GM23338 (cell line): ENCODE data around the gene SLC6A3. TPM values are rescaled to one million over a fixed set of nuclear protein-coding genes. Genes with fewer than 3 reads are reported as not detected.

Source experiments
- ATAC-seq: fragments of 200-7000 bp; cut with Tn5 transposase; 3 replicates; pipeline ENCODE4 v1.9.1; 2020
- DNase-seq: peaks from one replicate; pipeline ENCODE4 v3.0.0-alpha.2; 2015; ENCODE audit warnings: low spot score
- H2AFZ ChIP-seq: fragments of 200-600 bp; sonication (generic); 2 replicates; pipeline ENCODE4 v1.8.0; 2016; ENCODE audit warnings: antibody characterized with exemption, mild to moderate bottlenecking, moderate library complexity
- H3F3A ChIP-seq: fragments of 200-600 bp; sonication (generic); replicated peaks from 2 replicates; pipeline ENCODE4 v1.8.0; 2017; ENCODE audit warnings: antibody characterized with exemption, mixed run types, low read depth
- H3K27ac ChIP-seq: fragments of 200-600 bp; sonication (generic); 2 replicates; pipeline ENCODE4 v1.6.1; 2016; ENCODE audit warnings: low read depth
- H3K27me3 ChIP-seq: fragments of 200-600 bp; sonication (generic); 2 replicates; pipeline ENCODE4 v1.8.0; 2016; ENCODE audit warnings: mild to moderate bottlenecking, mixed run types, moderate library complexity; ENCODE audit not compliant: insufficient read depth
- H3K36me3 ChIP-seq: fragments of 200-600 bp; sonication (generic); 2 replicates; pipeline ENCODE4 v1.8.0; 2016; ENCODE audit warnings: mild to moderate bottlenecking; ENCODE audit not compliant: insufficient read depth
- H3K4me1 ChIP-seq: fragments of 200-600 bp; sonication (generic); 2 replicates; pipeline ENCODE4 v1.8.0; 2016; ENCODE audit warnings: mild to moderate bottlenecking, moderate library complexity; ENCODE audit not compliant: insufficient read depth
- H3K4me2 ChIP-seq: fragments of 200-600 bp; sonication (generic); 2 replicates; pipeline ENCODE4 v1.7.1; 2017; ENCODE audit warnings: mixed run types
- H3K4me3 ChIP-seq: fragments of 200-600 bp; sonication (generic); 2 replicates; pipeline ENCODE4 v1.6.1; 2016; ENCODE audit warnings: mixed run types
- H3K79me2 ChIP-seq: fragments of 200-600 bp; sonication (generic); replicated peaks from 2 replicates; pipeline ENCODE4 v1.8.0; 2017; ENCODE audit warnings: mild to moderate bottlenecking; ENCODE audit not compliant: insufficient read depth
- H3K9me2 ChIP-seq: fragments of 200-600 bp; sonication (generic); 2 replicates; pipeline ENCODE4 v1.8.0; 2017; ENCODE audit not compliant: insufficient read depth
- H4K20me1 ChIP-seq: fragments of 200-600 bp; sonication (generic); replicated peaks from 2 replicates; pipeline ENCODE4 v1.8.0; 2017; ENCODE audit warnings: mild to moderate bottlenecking; ENCODE audit not compliant: insufficient read depth
- H3K27ac Mint-ChIP-seq: 2 replicates; pipeline ENCODE4 v1.8.0; 2020; ENCODE audit warnings: inconsistent platforms, mild to moderate bottlenecking, moderate library complexity, mixed read lengths
- H3K27me3 Mint-ChIP-seq: 3 replicates; pipeline ENCODE4 v1.8.0; 2022; ENCODE audit warnings: low read depth, mild to moderate bottlenecking, moderate library complexity, mixed read lengths, inconsistent platforms; ENCODE audit not compliant: insufficient read depth, poor library complexity
- H3K36me3 Mint-ChIP-seq: 3 replicates; pipeline ENCODE4 v1.8.0; 2021; ENCODE audit warnings: low read depth, mild to moderate bottlenecking, inconsistent platforms, moderate library complexity, mixed read lengths
- H3K4me1 Mint-ChIP-seq: 3 replicates; pipeline ENCODE4 v1.8.0; 2020; ENCODE audit warnings: mild to moderate bottlenecking, inconsistent platforms, mixed read lengths
- H3K4me3 Mint-ChIP-seq: 3 replicates; pipeline ENCODE4 v1.8.0; 2021; ENCODE audit warnings: moderate library complexity, mild to moderate bottlenecking, inconsistent platforms, mixed read lengths
- H3K9me3 Mint-ChIP-seq: 3 replicates; pipeline ENCODE4 v1.8.0; 2020; ENCODE audit warnings: moderate library complexity, mild to moderate bottlenecking, inconsistent platforms, mixed read lengths
- CREB1 ChIP-seq: fragments of 250-450 bp; sonication (Bioruptor Pico); IDR thresholded peaks from 2 replicates; pipeline ENCODE4 v1.5.0; 2020; ENCODE audit warnings: low read depth, mild to moderate bottlenecking, moderate library complexity
- CTCF ChIP-seq, 2 experiments: fragments of 200-600 bp in 1 of 2; sonication (generic) in 1 of 2; conservative IDR thresholded peaks; 2 replicates each; pipeline versions ENCODE4 v1.5.1 to v1.6.1; 2016 to 2017; ENCODE audit warnings: antibody characterized with exemption in 2 of 2, low read depth in 2 of 2, mild to moderate bottlenecking in 2 of 2, moderate library complexity in 1 of 2
- EZH2 ChIP-seq: fragments of 200-600 bp; sonication (generic); IDR thresholded peaks from one replicate; pipeline ENCODE4 v1.8.0; 2017; ENCODE audit warnings: antibody characterized with exemption, mild to moderate bottlenecking, low read depth; ENCODE audit not compliant: unreplicated experiment
- JUNB ChIP-seq: IDR thresholded peaks from one replicate; pipeline ENCODE4 v1.6.1; 2016; ENCODE audit warnings: antibody characterized with exemption; ENCODE audit not compliant: unreplicated experiment
- NANOG ChIP-seq: IDR thresholded peaks from 2 replicates; pipeline ENCODE4 v1.6.1; 2016; ENCODE audit warnings: antibody characterized with exemption, borderline replicate concordance
- POLR2AphosphoS5 ChIP-seq: IDR thresholded peaks from 2 replicates; pipeline ENCODE4 v1.6.1; 2016; ENCODE audit warnings: antibody characterized with exemption, low read depth
- ZNF114 ChIP-seq: fragments of 250-450 bp; sonication (Bioruptor Pico); IDR thresholded peaks from 2 replicates; pipeline ENCODE4 v1.5.0; 2020; ENCODE audit warnings: mild to moderate bottlenecking, moderate library complexity
- ZNF331 ChIP-seq: fragments of 250-450 bp; sonication (Bioruptor Pico); IDR thresholded peaks from 2 replicates; pipeline ENCODE4 v1.5.0; 2020; ENCODE audit warnings: low read depth, mild to moderate bottlenecking, moderate library complexity
- polyA plus RNA-seq: library from polyadenylated mRNA; unstranded; fragments of >200 nt; fragmentation: Nextera tagmentation; extraction: Ambion mirVana; gene quantifications from 2 replicates; pipeline ENCODE4 v1.2.1, GENCODE V29; 2016
- total RNA-seq: library from RNA; depleted of rRNA; stranded (reverse); fragments of >200 nt; shearing (Covaris generic); gene quantifications from 2 replicates; pipeline ENCODE4 v1.2.3, GENCODE V29; 2014
- TF ChIP-seq, protein P1 (sequence below): IDR thresholded peaks from 2 replicates; pipeline ENCODE4 v1.6.1; 2016; ENCODE audit warnings: antibody characterized with exemption
- TF ChIP-seq, protein P2 (sequence below): fragments of 250-450 bp; sonication (Bioruptor Pico); IDR thresholded peaks from 2 replicates; pipeline ENCODE4 v1.5.0; 2020; ENCODE audit warnings: mild to moderate bottlenecking, moderate library complexity

The SLC6A3 gene
- total and polyA plus RNA-seq, 2 experiments from 2014 or later: 0.76 to 1.0 TPM

GRCh38 chr5:1435369-1435768, 9.9 kb downstream of the SLC6A3 start:
- Histone ChIP-seq H3K36me3 (no peaks in the 10 kb centered on the region), H3K79me2 (no peaks in the 10 kb centered on the region), H3K4me2 (no peak overlapping the region), H3K4me3 (no peak overlapping the region), H2AFZ (no peak overlapping the region), H3K4me1 (no peaks in the 10 kb centered on the region), H3K27me3 (no peaks in the 10 kb centered on the region), H3K27ac (no peak overlapping the region), H3F3A (no peaks in the 10 kb centered on the region), H4K20me1 (no peaks in the 10 kb centered on the region), H3K9me2 (peaks cover 6% of the 10 kb centered on the region)
- Mint-ChIP-seq H3K4me3 (no peak overlapping the region), H3K27ac (no peak overlapping the region), H3K9me3 (peaks cover 32% of the 10 kb centered on the region), H3K36me3 (peaks cover 7% of the 10 kb centered on the region; the same call in 2 of the 3 replicates), H3K4me1 (no peaks in the 10 kb centered on the region; the same call in 2 of the 3 replicates), H3K27me3 (peaks cover 13% of the 10 kb centered on the region)
- TF ChIP-seq CTCF (conservative IDR thresholded peaks at IDR 0.05; ENCODE audit: low read depth in 2 of 2): no peak
- TF ChIP-seq ZNF114: no peak
- no peak for TF ChIP-seq POLR2AphosphoS5
- no peak for TF ChIP-seq NANOG
- no peak for TF ChIP-seq EZH2
- DNase-seq (no peak), ATAC-seq (no peak)

DNA sequence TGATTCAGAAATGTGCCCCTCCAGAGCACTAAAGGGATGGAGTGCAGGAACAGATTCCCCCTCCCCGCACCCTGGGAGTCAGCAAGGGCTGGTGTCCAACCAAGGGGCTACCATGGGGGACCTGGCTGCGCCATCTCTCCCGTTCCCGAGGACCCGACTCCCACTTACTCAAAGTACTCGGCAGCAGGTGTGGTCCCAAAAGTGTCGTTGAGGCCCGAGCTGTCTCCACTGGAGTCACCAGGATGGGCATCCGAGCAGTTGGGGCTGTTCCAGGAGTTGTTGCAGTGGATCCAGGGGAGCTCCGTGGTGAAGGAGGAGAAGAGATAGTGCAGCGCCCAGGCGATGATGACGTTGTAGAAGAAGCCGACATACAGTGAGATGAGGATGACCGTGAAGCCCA, 12.9 kb downstream of the SLC6A3 start:
- Mint-ChIP-seq H3K4me3 (no peak overlapping the region), H3K36me3 (peaks cover 17% of the 10 kb centered on the region), H3K27me3 (peaks cover 10% of the 10 kb centered on the region), H3K4me1 (no peaks in the 10 kb centered on the region; the same call in 2 of the 3 replicates), H3K9me3 (peaks cover 56% of the 10 kb centered on the region), H3K27ac (no peak overlapping the region)
- Histone ChIP-seq H3K27me3 (no peaks in the 10 kb centered on the region), H3K27ac (no peak overlapping the region), H3K4me2 (no peak overlapping the region), H3K4me3 (no peak overlapping the region), H3K4me1 (no peaks in the 10 kb centered on the region), H2AFZ (no peak overlapping the region), H3K36me3 (no peaks in the 10 kb centered on the region), H3K9me2 (no peaks in the 10 kb centered on the region), H3K79me2 (no peaks in the 10 kb centered on the region), H3F3A (no peaks in the 10 kb centered on the region), H4K20me1 (no peaks in the 10 kb centered on the region)
- ATAC-seq (no peak), DNase-seq (no peak)
- TF ChIP-seq JUNB (no peak), EZH2 (no peak), CTCF (conservative IDR thresholded peaks at IDR 0.05; ENCODE audit: low read depth in 2 of 2) (no peak), ZNF331 (CRISPR knock-in tag) (no peak), CREB1 (CRISPR knock-in tag) (no peak)
- TF ChIP-seq, protein P1, sequence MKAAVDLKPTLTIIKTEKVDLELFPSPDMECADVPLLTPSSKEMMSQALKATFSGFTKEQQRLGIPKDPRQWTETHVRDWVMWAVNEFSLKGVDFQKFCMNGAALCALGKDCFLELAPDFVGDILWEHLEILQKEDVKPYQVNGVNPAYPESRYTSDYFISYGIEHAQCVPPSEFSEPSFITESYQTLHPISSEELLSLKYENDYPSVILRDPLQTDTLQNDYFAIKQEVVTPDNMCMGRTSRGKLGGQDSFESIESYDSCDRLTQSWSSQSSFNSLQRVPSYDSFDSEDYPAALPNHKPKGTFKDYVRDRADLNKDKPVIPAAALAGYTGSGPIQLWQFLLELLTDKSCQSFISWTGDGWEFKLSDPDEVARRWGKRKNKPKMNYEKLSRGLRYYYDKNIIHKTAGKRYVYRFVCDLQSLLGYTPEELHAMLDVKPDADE: no peak
- TF ChIP-seq, protein P2, sequence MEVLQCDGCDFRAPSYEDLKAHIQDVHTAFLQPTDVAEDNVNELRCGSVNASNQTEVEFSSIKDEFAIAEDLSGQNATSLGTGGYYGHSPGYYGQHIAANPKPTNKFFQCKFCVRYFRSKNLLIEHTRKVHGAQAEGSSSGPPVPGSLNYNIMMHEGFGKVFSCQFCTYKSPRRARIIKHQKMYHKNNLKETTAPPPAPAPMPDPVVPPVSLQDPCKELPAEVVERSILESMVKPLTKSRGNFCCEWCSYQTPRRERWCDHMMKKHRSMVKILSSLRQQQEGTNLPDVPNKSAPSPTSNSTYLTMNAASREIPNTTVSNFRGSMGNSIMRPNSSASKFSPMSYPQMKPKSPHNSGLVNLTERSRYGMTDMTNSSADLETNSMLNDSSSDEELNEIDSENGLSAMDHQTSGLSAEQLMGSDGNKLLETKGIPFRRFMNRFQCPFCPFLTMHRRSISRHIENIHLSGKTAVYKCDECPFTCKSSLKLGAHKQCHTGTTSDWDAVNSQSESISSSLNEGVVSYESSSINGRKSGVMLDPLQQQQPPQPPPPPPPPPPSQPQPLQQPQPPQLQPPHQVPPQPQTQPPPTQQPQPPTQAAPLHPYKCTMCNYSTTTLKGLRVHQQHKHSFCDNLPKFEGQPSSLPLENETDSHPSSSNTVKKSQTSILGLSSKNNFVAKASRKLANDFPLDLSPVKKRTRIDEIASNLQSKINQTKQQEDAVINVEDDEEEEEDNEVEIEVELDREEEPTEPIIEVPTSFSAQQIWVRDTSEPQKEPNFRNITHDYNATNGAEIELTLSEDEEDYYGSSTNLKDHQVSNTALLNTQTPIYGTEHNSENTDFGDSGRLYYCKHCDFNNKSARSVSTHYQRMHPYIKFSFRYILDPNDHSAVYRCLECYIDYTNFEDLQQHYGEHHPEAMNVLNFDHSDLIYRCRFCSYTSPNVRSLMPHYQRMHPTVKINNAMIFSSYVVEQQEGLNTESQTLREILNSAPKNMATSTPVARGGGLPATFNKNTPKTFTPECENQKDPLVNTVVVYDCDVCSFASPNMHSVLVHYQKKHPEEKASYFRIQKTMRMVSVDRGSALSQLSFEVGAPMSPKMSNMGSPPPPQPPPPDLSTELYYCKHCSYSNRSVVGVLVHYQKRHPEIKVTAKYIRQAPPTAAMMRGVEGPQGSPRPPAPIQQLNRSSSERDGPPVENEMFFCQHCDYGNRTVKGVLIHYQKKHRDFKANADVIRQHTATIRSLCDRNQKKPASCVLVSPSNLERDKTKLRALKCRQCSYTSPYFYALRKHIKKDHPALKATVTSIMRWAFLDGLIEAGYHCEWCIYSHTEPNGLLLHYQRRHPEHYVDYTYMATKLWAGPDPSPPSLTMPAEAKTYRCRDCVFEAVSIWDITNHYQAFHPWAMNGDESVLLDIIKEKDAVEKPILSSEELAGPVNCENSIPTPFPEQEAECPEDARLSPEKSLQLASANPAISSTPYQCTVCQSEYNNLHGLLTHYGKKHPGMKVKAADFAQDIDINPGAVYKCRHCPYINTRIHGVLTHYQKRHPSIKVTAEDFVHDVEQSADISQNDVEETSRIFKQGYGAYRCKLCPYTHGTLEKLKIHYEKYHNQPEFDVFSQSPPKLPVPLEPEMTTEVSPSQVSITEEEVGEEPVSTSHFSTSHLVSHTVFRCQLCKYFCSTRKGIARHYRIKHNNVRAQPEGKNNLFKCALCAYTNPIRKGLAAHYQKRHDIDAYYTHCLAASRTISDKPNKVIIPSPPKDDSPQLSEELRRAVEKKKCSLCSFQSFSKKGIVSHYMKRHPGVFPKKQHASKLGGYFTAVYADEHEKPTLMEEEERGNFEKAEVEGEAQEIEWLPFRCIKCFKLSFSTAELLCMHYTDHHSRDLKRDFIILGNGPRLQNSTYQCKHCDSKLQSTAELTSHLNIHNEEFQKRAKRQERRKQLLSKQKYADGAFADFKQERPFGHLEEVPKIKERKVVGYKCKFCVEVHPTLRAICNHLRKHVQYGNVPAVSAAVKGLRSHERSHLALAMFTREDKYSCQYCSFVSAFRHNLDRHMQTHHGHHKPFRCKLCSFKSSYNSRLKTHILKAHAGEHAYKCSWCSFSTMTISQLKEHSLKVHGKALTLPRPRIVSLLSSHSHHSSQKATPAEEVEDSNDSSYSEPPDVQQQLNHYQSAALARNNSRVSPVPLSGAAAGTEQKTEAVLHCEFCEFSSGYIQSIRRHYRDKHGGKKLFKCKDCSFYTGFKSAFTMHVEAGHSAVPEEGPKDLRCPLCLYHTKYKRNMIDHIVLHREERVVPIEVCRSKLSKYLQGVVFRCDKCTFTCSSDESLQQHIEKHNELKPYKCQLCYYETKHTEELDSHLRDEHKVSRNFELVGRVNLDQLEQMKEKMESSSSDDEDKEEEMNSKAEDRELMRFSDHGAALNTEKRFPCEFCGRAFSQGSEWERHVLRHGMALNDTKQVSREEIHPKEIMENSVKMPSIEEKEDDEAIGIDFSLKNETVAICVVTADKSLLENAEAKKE (CRISPR knock-in tag): no peak
